ENCODE data around the gene TMPRSS9.

The TMPRSS9 gene

DNA sequence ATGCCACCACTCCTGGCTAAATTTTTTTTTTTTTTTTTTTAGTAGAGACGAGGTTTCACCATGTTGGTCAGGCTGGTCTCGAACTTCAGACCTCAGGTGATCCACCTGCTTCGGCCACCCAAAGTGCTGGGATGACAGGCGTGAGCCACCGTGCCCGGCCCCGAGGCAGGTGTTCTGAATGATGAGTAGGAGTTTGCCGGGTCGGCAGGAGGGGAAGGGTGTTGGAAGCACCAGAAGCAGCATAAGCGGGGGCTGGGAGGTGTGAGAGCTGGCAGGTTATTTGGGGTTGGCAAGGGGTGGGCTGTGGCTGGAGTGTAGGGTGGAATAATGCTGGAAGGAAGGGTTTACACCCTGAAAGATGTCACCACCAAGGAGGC is 29.8 kb upstream of the TMPRSS9 start:
- no peak for DNase-seq

DNA sequence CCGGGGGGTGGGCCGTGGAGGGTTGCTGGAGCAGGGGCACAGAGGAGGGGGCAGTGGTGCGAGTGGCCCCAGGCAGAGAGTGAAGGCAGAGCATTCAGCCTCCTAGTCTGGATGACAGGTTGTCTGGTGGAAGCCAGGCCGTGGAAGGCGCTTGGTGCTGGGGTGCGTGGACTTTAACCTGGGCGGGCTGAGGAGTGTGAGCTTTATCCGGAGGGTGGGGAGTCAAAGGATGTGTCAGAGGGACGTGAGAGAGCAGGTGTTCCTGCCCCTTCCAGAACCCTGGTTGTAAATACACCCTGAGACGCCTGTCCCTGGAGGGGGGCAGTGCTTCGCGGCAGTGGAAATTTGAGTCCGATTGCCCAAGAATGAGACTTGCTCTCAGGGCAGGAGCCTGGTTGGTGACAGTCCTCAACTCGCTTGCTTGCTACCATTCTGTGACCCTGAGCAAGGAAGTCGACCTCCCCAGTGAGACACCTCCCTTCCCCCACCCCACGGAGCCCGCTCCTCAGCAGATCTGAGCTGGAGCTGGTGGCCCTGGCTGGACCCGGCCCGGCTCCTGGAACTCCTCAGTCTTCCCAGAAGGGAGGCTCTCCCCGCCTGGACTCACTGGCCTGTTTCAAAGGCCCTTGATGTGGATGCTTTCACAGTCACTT is 29.3 kb upstream of the TMPRSS9 start:
- peak; percentile 53 for DNase-seq

DNA sequence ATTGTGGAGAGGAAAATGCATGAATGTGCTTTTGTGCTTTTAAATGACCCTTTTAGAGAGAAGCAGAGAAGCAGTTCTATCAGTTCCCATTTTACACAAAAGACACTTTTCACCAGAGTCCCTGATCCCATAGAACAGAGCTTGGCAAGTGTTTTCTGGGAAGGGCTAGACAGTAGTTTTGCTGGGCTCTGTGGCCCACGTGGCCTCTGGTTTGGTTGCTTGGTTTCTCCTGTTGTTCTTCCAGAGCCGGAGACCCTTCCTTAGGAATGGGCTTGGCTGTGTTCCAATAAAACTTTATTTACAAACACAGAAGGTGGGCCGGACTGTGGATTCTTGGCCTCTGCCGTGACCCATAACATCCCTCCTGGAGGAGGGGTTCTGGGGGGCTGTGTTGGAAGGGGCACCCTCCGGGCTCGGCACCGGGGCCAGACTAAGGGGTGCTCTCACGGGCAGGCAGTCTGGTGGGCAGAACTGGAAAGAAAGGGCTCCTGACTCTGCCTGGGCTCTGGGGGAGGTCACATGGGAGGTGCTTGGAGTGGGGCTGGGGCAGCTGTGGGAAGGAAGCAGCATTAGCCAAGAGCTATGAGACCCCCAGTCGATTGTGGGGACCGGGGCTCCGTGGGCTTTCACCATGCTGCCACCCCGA is 28.3 kb upstream of the TMPRSS9 start:
- peak; percentile 21 for DNase-seq

DNA sequence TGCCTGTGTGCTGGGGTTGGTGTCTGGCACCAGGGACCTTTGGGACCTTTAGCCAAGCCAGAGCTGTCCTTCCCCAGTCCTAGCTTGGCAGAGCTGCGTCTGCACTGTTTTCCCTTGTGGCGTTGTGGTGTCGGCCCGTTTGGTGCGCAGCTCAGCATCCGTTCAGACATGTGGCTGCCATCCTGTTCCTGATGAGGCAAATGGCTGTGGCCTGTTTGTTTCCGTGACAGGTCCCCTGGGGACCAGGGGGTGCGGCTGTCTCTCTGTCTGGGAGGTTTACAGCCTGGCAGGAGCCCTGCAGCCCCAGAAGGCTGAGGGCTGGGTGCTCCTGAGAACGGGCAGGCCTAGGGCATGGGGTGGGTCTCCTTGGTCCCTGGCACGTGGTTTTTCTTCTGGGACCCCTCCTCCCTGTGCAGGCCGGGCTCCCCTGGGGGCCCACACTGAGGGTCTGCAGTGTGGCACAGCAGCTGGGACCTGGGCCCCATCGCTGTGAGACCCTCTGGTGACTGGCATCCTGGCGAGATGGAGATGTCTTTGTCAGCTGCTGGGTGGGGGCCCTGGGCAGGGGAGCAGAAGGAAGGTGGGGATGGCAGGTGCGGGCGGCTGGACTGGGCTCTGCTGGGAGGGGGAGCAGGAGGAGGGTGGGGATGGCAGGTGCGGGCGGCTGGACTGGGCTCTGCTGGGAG is 27.6 kb upstream of the TMPRSS9 start:
- peak; percentile 67 for DNase-seq

GRCh38 chr19:2333027-2333806 is 26.8 kb upstream of the TMPRSS9 start:
- DNase-seq: peak; percentile 80

DNA sequence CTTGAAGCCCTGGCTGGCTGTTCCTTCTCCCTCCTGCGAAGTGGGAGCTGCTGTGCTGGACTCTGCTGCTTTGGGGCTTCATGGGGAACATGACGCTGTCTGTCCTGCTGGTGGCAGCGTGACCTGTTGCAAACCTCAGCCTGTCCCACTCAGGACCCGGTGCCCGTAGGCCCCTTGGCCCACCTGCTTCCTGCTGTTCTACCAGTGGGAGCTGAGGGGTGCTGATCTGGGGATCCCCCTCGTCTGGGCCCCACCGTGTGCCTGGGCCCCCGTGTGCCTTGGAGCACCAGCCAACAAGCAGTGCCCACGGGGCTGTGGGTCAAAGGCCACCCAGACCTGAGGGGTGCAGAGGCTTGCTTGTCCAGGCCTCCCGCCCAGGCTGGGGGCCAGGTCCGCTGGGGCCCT is 26.3 kb upstream of the TMPRSS9 start:
- DNase-seq: no peak

GRCh38 chr19:2334426-2334825 is 25.6 kb upstream of the TMPRSS9 start:
- no peak for DNase-seq

- DNase-seq: no peak
Observed at GRCh38 chr19:2334986-2335846, 24.8 kb upstream of the TMPRSS9 start.

GRCh38 chr19:2335848-2336247 is 24.2 kb upstream of the TMPRSS9 start:
- no peak for DNase-seq

GRCh38 chr19:2336528-2337328 is 23.3 kb upstream of the TMPRSS9 start:
- no peak for DNase-seq

GRCh38 chr19:2337329-2337707 is 22.7 kb upstream of the TMPRSS9 start:
- no peak for DNase-seq

- no peak for DNase-seq
Observed at GRCh38 chr19:2338055-2338615, 21.9 kb upstream of the TMPRSS9 start.

- DNase-seq: no peak
Observed at GRCh38 chr19:2338751-2339643, 21.1 kb upstream of the TMPRSS9 start.

- DNase-seq: no peak
Observed at GRCh38 chr19:2339644-2340310, 20.3 kb upstream of the TMPRSS9 start.

DNA sequence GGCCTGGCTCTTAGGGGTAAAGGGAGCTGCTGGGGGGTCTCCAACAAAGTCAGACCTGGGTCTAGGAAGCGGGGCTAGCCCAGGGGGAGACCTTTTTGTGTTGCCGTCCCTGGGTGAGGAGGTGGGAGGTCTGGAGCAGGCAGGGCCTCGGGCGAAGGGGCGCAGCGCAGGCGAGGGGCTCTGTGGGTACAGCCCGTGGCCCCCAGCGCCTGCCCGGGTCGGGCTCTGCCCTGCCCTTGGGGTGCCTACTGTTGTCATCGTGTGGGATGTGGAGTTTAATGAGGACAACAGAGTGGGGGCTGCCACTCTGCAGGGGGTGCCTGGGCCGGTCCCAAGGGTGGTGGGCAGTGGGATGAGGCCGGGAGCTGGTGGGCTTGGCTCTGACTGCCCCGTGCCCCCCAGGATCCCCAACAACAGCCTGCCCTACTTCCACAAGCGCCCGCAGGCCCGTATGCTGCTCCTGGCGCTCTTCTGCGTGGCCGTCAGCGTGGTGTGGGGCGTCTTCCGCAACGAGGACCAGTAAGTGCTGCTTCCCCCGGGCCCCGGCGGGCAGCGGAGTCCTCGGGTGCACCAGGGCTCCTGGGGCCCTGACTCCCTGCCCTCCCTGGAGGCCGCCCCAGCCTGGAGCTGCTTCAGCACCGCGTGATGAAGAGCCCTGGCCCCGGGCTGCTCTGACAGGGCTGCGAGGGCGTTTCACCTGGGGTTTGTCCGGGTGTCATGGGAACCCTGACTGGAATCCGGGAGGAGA is 19.4 kb upstream of the TMPRSS9 start:
- no peak for DNase-seq

- no peak for DNase-seq
Observed at GRCh38 chr19:2341244-2341751, 18.8 kb upstream of the TMPRSS9 start.

DNA sequence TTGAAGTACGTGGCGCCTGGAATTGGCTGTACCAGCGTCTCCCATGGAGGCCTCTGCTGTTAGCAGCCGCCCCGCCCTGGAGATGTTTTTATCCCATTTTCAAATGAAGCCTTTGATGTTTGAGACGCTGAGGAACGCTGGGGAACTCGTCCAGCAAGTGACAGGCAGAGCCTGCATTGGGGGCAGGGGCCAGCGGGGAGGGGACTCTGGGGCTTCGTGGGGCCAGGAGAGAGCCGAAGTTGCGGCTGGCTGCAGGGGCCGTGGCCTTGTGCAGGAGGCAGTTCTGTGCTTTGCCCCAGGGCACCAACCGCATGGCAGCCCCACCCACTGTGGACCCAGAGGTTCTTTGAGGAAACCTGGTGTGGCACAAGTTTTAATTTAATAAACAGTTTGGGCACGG is 18.1 kb upstream of the TMPRSS9 start:
- DNase-seq: no peak

GRCh38 chr19:2342656-2343288 is 17.3 kb upstream of the TMPRSS9 start:
- DNase-seq: no peak
